ENCODE measurements around the gene CUL1. TPM values are rescaled to one million over a fixed set of nuclear protein-coding genes. Genes with fewer than 3 reads are reported as not detected.

The CUL1 gene
- polyA plus RNA-seq (2013, experiment 1 of 2): 70.2 TPM
- 64.3 TPM for polyA plus RNA-seq (2013, experiment 2 of 2)

GRCh38 chr7:148698397-148699023 lies at the start of gene CUL1:
TSS of gene CUL1 (plus strand) at chr7:148698903. CDS start at chr7:148730123, 31,220 bp downstream.
- H3K27ac ChIP-seq (ENCODE audit: low read depth, low read length): peak within 1 kb of the TSS; percentile 88
- under 1% methylated on average over 84 of the region's 84 CpGs for WGBS
- H3K36me3 ChIP-seq (ENCODE audit: insufficient read depth, low read length): no peaks in the 10 kb centered on the region
- H3K4me1 ChIP-seq (ENCODE audit: insufficient read depth, low read length): peaks cover 48% of the 10 kb centered on the region
- H3K4me3 ChIP-seq (ENCODE audit: low read length): peak within 1 kb of the TSS; percentile 81
- H3K9ac ChIP-seq (ENCODE audit: low read depth, low read length): peak within 1 kb of the TSS; percentile 94
- H3K9me3 ChIP-seq (ENCODE audit: insufficient read depth, low read depth, low read length): no peaks in the 10 kb centered on the region
- no peaks in the 10 kb centered on the region for H3K27me3 ChIP-seq (ENCODE audit: insufficient read depth, low read length)

GRCh38 chr7:148650232-148650858 lies 48.4 kb upstream of the CUL1 start:
- H3K9me3 ChIP-seq (ENCODE audit: insufficient read depth, low read depth, low read length): no peaks in the 10 kb centered on the region
- H3K9ac ChIP-seq (ENCODE audit: low read depth, low read length): no peak overlapping the region
- no peak overlapping the region for H3K27ac ChIP-seq (ENCODE audit: low read depth, low read length)
- no peak overlapping the region for H3K4me3 ChIP-seq (ENCODE audit: low read length)
- H3K27me3 ChIP-seq (ENCODE audit: insufficient read depth, low read length): no peaks in the 10 kb centered on the region
- H3K4me1 ChIP-seq (ENCODE audit: insufficient read depth, low read length): no peaks in the 10 kb centered on the region
- 48% methylated on average over 3 of the region's 4 CpGs for WGBS
- no peaks in the 10 kb centered on the region for H3K36me3 ChIP-seq (ENCODE audit: insufficient read depth, low read length)

DNA sequence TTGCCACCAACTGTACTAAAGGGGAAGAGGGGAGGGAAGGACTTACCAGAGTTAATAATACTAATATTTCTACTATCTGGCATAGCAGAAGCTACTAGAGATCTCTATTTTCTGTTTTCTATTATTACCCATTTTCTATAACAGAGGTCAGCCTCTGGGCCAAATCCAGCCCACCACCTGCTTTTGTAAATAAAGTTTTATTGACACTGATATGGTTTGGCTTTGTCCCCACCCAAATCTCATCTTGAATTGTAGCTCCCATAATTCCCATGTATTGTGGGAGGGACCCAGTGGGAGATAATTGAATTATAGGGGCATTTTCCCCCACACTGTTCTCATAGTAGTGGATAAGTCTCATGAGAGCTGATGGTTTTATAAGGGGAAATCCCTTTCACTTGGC lies 45.9 kb upstream of the CUL1 start:
- Histone ChIP-seq H3K36me3 (ENCODE audit: insufficient read depth, low read length) (no peaks in the 10 kb centered on the region), H3K9me3 (ENCODE audit: insufficient read depth, low read depth, low read length) (no peaks in the 10 kb centered on the region), H3K27me3 (ENCODE audit: insufficient read depth, low read length) (no peaks in the 10 kb centered on the region), H3K4me3 (ENCODE audit: low read length) (no peak overlapping the region), H3K27ac (ENCODE audit: low read depth, low read length) (no peak overlapping the region), H3K9ac (ENCODE audit: low read depth, low read length) (no peak overlapping the region), H3K4me1 (ENCODE audit: insufficient read depth, low read length) (no peaks in the 10 kb centered on the region)

DNA sequence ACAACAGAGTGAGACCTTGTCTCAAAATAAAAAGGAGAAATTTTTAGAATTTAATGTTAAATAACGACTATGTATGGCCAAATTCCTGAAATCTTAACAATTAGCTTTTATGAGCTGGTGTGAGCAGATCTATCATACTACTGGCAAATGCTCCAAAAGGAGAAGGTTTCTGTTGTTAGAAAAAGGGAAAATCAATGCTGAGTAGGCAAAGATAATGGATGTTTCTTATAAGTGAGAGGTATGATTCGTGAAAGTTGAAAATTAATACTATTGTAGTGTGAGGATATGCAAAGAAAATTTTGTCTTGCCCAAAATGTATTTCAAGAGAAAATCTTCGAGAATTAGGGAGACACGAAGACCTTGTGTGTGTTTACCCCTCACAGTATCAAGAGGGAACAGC lies 40.8 kb upstream of the CUL1 start:
- H3K27me3 ChIP-seq (ENCODE audit: insufficient read depth, low read length): no peaks in the 10 kb centered on the region
- no peaks in the 10 kb centered on the region for H3K9me3 ChIP-seq (ENCODE audit: insufficient read depth, low read depth, low read length)
- H3K27ac ChIP-seq (ENCODE audit: low read depth, low read length): no peak overlapping the region
- no peak overlapping the region for H3K4me3 ChIP-seq (ENCODE audit: low read length)
- H3K9ac ChIP-seq (ENCODE audit: low read depth, low read length): no peak overlapping the region
- H3K36me3 ChIP-seq (ENCODE audit: insufficient read depth, low read length): no peaks in the 10 kb centered on the region
- no peaks in the 10 kb centered on the region for H3K4me1 ChIP-seq (ENCODE audit: insufficient read depth, low read length)
- 94% methylated on average over 4 of the region's 4 CpGs for WGBS

- 97% methylated on average over 2 of the region's 2 CpGs for WGBS
Measured at GRCh38 chr7:148661471-148661870, 37.2 kb upstream of the CUL1 start.

GRCh38 chr7:148662646-148663045 lies 36.1 kb upstream of the CUL1 start:
- Histone ChIP-seq H3K27me3 (ENCODE audit: insufficient read depth, low read length) (no peaks in the 10 kb centered on the region), H3K4me3 (ENCODE audit: low read length) (no peak overlapping the region), H3K9ac (ENCODE audit: low read depth, low read length) (no peak overlapping the region), H3K36me3 (ENCODE audit: insufficient read depth, low read length) (no peaks in the 10 kb centered on the region), H3K27ac (ENCODE audit: low read depth, low read length) (no peak overlapping the region), H3K4me1 (ENCODE audit: insufficient read depth, low read length) (no peaks in the 10 kb centered on the region), H3K9me3 (ENCODE audit: insufficient read depth, low read depth, low read length) (no peaks in the 10 kb centered on the region)
- 91% methylated on average over 3 of the region's 3 CpGs for WGBS

More at GRCh38 chr7:148661471-148661870, 37.2 kb upstream of the CUL1 start:
- H3K27ac ChIP-seq (ENCODE audit: low read depth, low read length): no peak overlapping the region
- H3K36me3 ChIP-seq (ENCODE audit: insufficient read depth, low read length): no peaks in the 10 kb centered on the region
- H3K9ac ChIP-seq (ENCODE audit: low read depth, low read length): no peak overlapping the region
- H3K27me3 ChIP-seq (ENCODE audit: insufficient read depth, low read length): no peaks in the 10 kb centered on the region
- no peaks in the 10 kb centered on the region for H3K9me3 ChIP-seq (ENCODE audit: insufficient read depth, low read depth, low read length)
- H3K4me1 ChIP-seq (ENCODE audit: insufficient read depth, low read length): no peaks in the 10 kb centered on the region
- no peak overlapping the region for H3K4me3 ChIP-seq (ENCODE audit: low read length)

- no peaks in the 10 kb centered on the region for H3K4me1 ChIP-seq (ENCODE audit: insufficient read depth, low read length)
- H3K9me3 ChIP-seq (ENCODE audit: insufficient read depth, low read depth, low read length): no peaks in the 10 kb centered on the region
- H3K36me3 ChIP-seq (ENCODE audit: insufficient read depth, low read length): no peaks in the 10 kb centered on the region
- no peak overlapping the region for H3K4me3 ChIP-seq (ENCODE audit: low read length)
- WGBS: 80% methylated on average over 6 of the region's 6 CpGs
- no peaks in the 10 kb centered on the region for H3K27me3 ChIP-seq (ENCODE audit: insufficient read depth, low read length)
- H3K9ac ChIP-seq (ENCODE audit: low read depth, low read length): no peak overlapping the region
- H3K27ac ChIP-seq (ENCODE audit: low read depth, low read length): no peak overlapping the region
Measured at GRCh38 chr7:148664324-148664723, 34.4 kb upstream of the CUL1 start.

- Histone ChIP-seq H3K4me1 (ENCODE audit: insufficient read depth, low read length) (no peaks in the 10 kb centered on the region), H3K36me3 (ENCODE audit: insufficient read depth, low read length) (no peaks in the 10 kb centered on the region), H3K27ac (ENCODE audit: low read depth, low read length) (no peak overlapping the region), H3K9ac (ENCODE audit: low read depth, low read length) (no peak overlapping the region), H3K9me3 (ENCODE audit: insufficient read depth, low read depth, low read length) (no peaks in the 10 kb centered on the region), H3K4me3 (ENCODE audit: low read length) (no peak overlapping the region), H3K27me3 (ENCODE audit: insufficient read depth, low read length) (no peaks in the 10 kb centered on the region)
- 91% methylated on average over 4 of the region's 4 CpGs for WGBS
Measured at GRCh38 chr7:148665221-148665620, 33.5 kb upstream of the CUL1 start.

GRCh38 chr7:148669927-148670326 lies 28.8 kb upstream of the CUL1 start:
- Histone ChIP-seq H3K9me3 (ENCODE audit: insufficient read depth, low read depth, low read length) (peaks cover 8% of the 10 kb centered on the region), H3K36me3 (ENCODE audit: insufficient read depth, low read length) (no peaks in the 10 kb centered on the region), H3K4me3 (ENCODE audit: low read length) (no peak overlapping the region), H3K4me1 (ENCODE audit: insufficient read depth, low read length) (no peaks in the 10 kb centered on the region), H3K9ac (ENCODE audit: low read depth, low read length) (no peak overlapping the region), H3K27ac (ENCODE audit: low read depth, low read length) (no peak overlapping the region), H3K27me3 (ENCODE audit: insufficient read depth, low read length) (no peaks in the 10 kb centered on the region)
- WGBS: 100% methylated on average over 3 of the region's 3 CpGs

- H3K27me3 ChIP-seq (ENCODE audit: insufficient read depth, low read length): no peaks in the 10 kb centered on the region
- no peaks in the 10 kb centered on the region for H3K36me3 ChIP-seq (ENCODE audit: insufficient read depth, low read length)
- no peak overlapping the region for H3K27ac ChIP-seq (ENCODE audit: low read depth, low read length)
- 92% methylated on average over 4 of the region's 4 CpGs for WGBS
- no peak overlapping the region for H3K9ac ChIP-seq (ENCODE audit: low read depth, low read length)
- no peaks in the 10 kb centered on the region for H3K4me1 ChIP-seq (ENCODE audit: insufficient read depth, low read length)
- peaks cover 8% of the 10 kb centered on the region for H3K9me3 ChIP-seq (ENCODE audit: insufficient read depth, low read depth, low read length)
- no peak overlapping the region for H3K4me3 ChIP-seq (ENCODE audit: low read length)
Measured at GRCh38 chr7:148670374-148670773, 28.3 kb upstream of the CUL1 start.

GRCh38 chr7:148670807-148671206 lies 27.9 kb upstream of the CUL1 start:
- H3K4me3 ChIP-seq (ENCODE audit: low read length): no peak overlapping the region
- H3K9me3 ChIP-seq (ENCODE audit: insufficient read depth, low read depth, low read length): peaks cover 8% of the 10 kb centered on the region
- no peak overlapping the region for H3K9ac ChIP-seq (ENCODE audit: low read depth, low read length)
- no peaks in the 10 kb centered on the region for H3K27me3 ChIP-seq (ENCODE audit: insufficient read depth, low read length)
- no peaks in the 10 kb centered on the region for H3K36me3 ChIP-seq (ENCODE audit: insufficient read depth, low read length)
- WGBS: 93% methylated on average over 4 of the region's 4 CpGs
- H3K27ac ChIP-seq (ENCODE audit: low read depth, low read length): no peak overlapping the region
- no peaks in the 10 kb centered on the region for H3K4me1 ChIP-seq (ENCODE audit: insufficient read depth, low read length)

Data from HUES64 (cell line).